CD4-positive, alpha-beta T cell treated with Interleukin-2 at 100 ng/mL for 4 hours (primary cell): ENCODE data around the gene ZBTB48.

Experiments used
- DNase-seq: peaks from one replicate; pipeline ENCODE4 v3.0.0-alpha.2; 2020; ENCODE audit warnings: low spot score

ZBTB48 gene

GRCh38 chr1:6612641-6613360 is 33.0 kb downstream of the ZBTB48 start:
- no peak for DNase-seq

GRCh38 chr1:6613361-6614018 is 33.7 kb downstream of the ZBTB48 start, which contains the start of gene PHF13:
Gene PHF13 (plus strand): TSS chr1:6613731. CDS start chr1:6614067, 336 bp downstream.
- DNase-seq = peak; percentile 99

GRCh38 chr1:6614019-6614928 is 34.5 kb downstream of the ZBTB48 start:
- peak; percentile 39 for DNase-seq

- no peak for DNase-seq
These were observed 35.4 kb downstream of the ZBTB48 start for GRCh38 chr1:6614929-6615785.

- DNase-seq = no peak
These were observed 39.3 kb downstream of the ZBTB48 start for GRCh38 chr1:6619045-6619444.

GRCh38 chr1:6621429-6622391 is 41.9 kb downstream of the ZBTB48 start:
- DNase-seq = no peak

GRCh38 chr1:6622396-6623152 is 42.8 kb downstream of the ZBTB48 start:
- no peak for DNase-seq

- DNase-seq = no peak
These were observed 43.6 kb downstream of the ZBTB48 start for GRCh38 chr1:6623269-6623965.

- peak; percentile 90 for DNase-seq
These were observed 45.2 kb downstream of the ZBTB48 start, which contains the start of gene THAP3 for GRCh38 chr1:6624710-6625583. Gene THAP3 (plus strand): TSS chr1:6624868. CDS start chr1:6625219, 351 bp downstream.

GRCh38 chr1:6625584-6626149 is 45.9 kb downstream of the ZBTB48 start:
- DNase-seq = no peak

GRCh38 chr1:6627031-6627430 is 47.2 kb downstream of the ZBTB48 start:
- no peak for DNase-seq

GRCh38 chr1:6627841-6628545 is 48.2 kb downstream of the ZBTB48 start:
- DNase-seq = no peak

- DNase-seq = no peak
These were observed 49.2 kb downstream of the ZBTB48 start for GRCh38 chr1:6628971-6629479.

GRCh38 chr1:6630027-6630426 is 50.2 kb downstream of the ZBTB48 start:
- DNase-seq = no peak

- no peak for DNase-seq
These were observed 51.3 kb downstream of the ZBTB48 start for GRCh38 chr1:6631058-6631457.
